Panc1 (cell line): ENCODE results near the gene GNA12. TPM values are rescaled to one million over a fixed set of nuclear protein-coding genes. Genes with fewer than 3 reads are reported as not detected.

Experiments used
- ATAC-seq: fragments of 200-7000 bp; cut with Tn5 transposase; 2 replicates; pipeline ENCODE4 v1.9.1; 2020; ENCODE audit warnings: mild to moderate bottlenecking, moderate library complexity
- BruUV-seq: library from RNA; stranded (reverse); fragments of 400-500 nt; replicated peaks from 2 replicates; lab custom pipeline; 2021; lab: Mats Ljungman, UMichigan
- CTCF ChIA-PET: fragments of 300-600 bp; sonication (Branson Sonifier 250); formaldehyde crosslinking; loops from one replicate; lab custom pipeline; 2022; ENCODE audit warnings: antibody characterized with exemption; lab: Charles Lee
- POLR2A ChIA-PET: fragments of 300-600 bp; sonication (Branson Sonifier 250); formaldehyde crosslinking; loops from one replicate; lab custom pipeline; 2022; ENCODE audit warnings: antibody characterized with exemption; lab: Charles Lee
- DNase-seq: peaks from one replicate; pipeline ENCODE4 v3.0.0-alpha.2; 2010; ENCODE audit warnings: low read depth, low spot score
- H3K27ac ChIP-seq: 2 replicates; pipeline ENCODE4 v1.5.1; 2011; ENCODE audit warnings: mild to moderate bottlenecking, low read length, inconsistent platforms
- H3K27me3 ChIP-seq: fragments of 200-500 bp; sonication (Bioruptor generic); 2 replicates; pipeline ENCODE4 v1.6.0; 2014; ENCODE audit warnings: low read length, inconsistent platforms; ENCODE audit not compliant: control insufficient read depth, insufficient read depth
- H3K36me3 ChIP-seq: fragments of 200-500 bp; sonication (Bioruptor generic); 2 replicates; pipeline ENCODE4 v1.5.1; 2014; ENCODE audit warnings: inconsistent platforms, mild to moderate bottlenecking, low read length, moderate library complexity; ENCODE audit not compliant: control insufficient read depth, insufficient read depth
- H3K4me1 ChIP-seq: 2 replicates; pipeline ENCODE4 v1.5.1; 2011; ENCODE audit warnings: inconsistent platforms, mild to moderate bottlenecking, low read length, moderate library complexity; ENCODE audit not compliant: control insufficient read depth, insufficient read depth
- H3K4me3 ChIP-seq, 2 experiments: 2 replicates each; pipeline ENCODE4 v1.5.1; 2011 to 2012; ENCODE audit warnings: low read depth in 2 of 2, low read length in 2 of 2, mild to moderate bottlenecking in 2 of 2, inconsistent platforms in 1 of 2, moderate library complexity in 1 of 2
- H3K9me3 ChIP-seq: fragments of 200-500 bp; sonication (Bioruptor generic); 2 replicates; pipeline ENCODE4 v1.5.1; 2014; ENCODE audit warnings: low read depth, mild to moderate bottlenecking, inconsistent platforms, low read length, moderate library complexity; ENCODE audit not compliant: control insufficient read depth, insufficient read depth
- CTCF ChIP-seq: fragments of 450-650 bp; IDR thresholded peaks from 2 replicates; pipeline ENCODE4 v1.5.1; 2017; ENCODE audit warnings: mild to moderate bottlenecking
- POLR2AphosphoS5 ChIP-seq: IDR thresholded peaks from 2 replicates; pipeline ENCODE4 v1.6.1; 2012; ENCODE audit warnings: mild to moderate bottlenecking, low read depth, low read length, moderate library complexity
- REST ChIP-seq, 2 experiments: IDR thresholded peaks; 2 replicates each; pipeline ENCODE4 v1.6.1; 2011 to 2012; ENCODE audit warnings: low read depth in 2 of 2, control low read depth in 1 of 2, low read length in 1 of 2, mild to moderate bottlenecking in 1 of 2, moderate library complexity in 1 of 2; ENCODE audit not compliant: insufficient read depth in 1 of 2
- SIN3A ChIP-seq: IDR thresholded peaks from 2 replicates; pipeline ENCODE4 v1.6.1; 2012; ENCODE audit warnings: low read depth, mild to moderate bottlenecking, low read length, moderate library complexity, borderline replicate concordance; ENCODE audit not compliant: insufficient read depth
- TCF7L2 ChIP-seq: IDR thresholded peaks from 2 replicates; pipeline ENCODE4 v1.6.1; 2011; ENCODE audit warnings: mild to moderate bottlenecking, low read depth, low read length, inconsistent platforms
- in situ Hi-C: cut with HindIII; loops from 2 replicates; pipeline ENCODE4 v1.10.0; 2016; ENCODE audit warnings: low sequenced_read_pairs, low pct_unique_long_range_greater_than_20kb
- intact Hi-C: fragments of 100-400 bp; cut with micrococcal nuclease; formaldehyde crosslinking; loops from one replicate; pipeline ENCODE4 v1.10.0; 2022; ENCODE audit not compliant: unreplicated experiment
- total RNA-seq: library from RNA; stranded (reverse); gene quantifications from one replicate; pipeline ENCODE4 v1.2.1, GENCODE V29; 2021; ENCODE audit not compliant: unreplicated experiment

GNA12 gene
- total RNA-seq, 1 experiment from 2014 or later, result 139 TPM

- no peak for TF ChIP-seq CTCF
- intact Hi-C loops, result no loop called here
- ATAC-seq (no peak), DNase-seq (no peak)
- no TSS peak for BruUV-seq
- in situ Hi-C loops, result no loop called here
- H3K4me3 ChIP-seq, result no peak overlapping the region
- CTCF ChIA-PET, result no interaction called here
- H3K27ac ChIP-seq, result no peak overlapping the region
- POLR2A ChIA-PET, result interaction anchor here (0.6 kb wide), 1 partner anchor 15 kb away, joined by 9 read pairs; no protein-coding TSS in a partner anchor
- H3K4me1 ChIP-seq, result peaks cover 14% of the 10 kb centered on the region; the same call in 1 of the 2 replicates
- H3K36me3 ChIP-seq, result no peaks in the 10 kb centered on the region
- no peaks in the 10 kb centered on the region for H3K9me3 ChIP-seq
- H3K27me3 ChIP-seq, result no peaks in the 10 kb centered on the region
Measured at GRCh38 chr7:2722591-2722990, 121.5 kb downstream of the GNA12 start.

- CTCF ChIA-PET, result no interaction called here
Measured at GRCh38 chr7:2721842-2722241, 122.3 kb downstream of the GNA12 start.

More at GRCh38 chr7:2721842-2722241, 122.3 kb downstream of the GNA12 start:
- H3K27ac ChIP-seq, result peak overlapping the region; percentile 48; the same call in 1 of the 2 replicates
- TF ChIP-seq POLR2AphosphoS5, result no peak; the same call in 1 of the 2 replicates
- no peak for TF ChIP-seq SIN3A
- no peak for TF ChIP-seq CTCF
- TF ChIP-seq REST (IDR thresholded peaks at IDR 0.05; ENCODE audit: insufficient read depth in 1 of 2, low read depth in 2 of 2, low read length in 1 of 2), result no peak
- TF ChIP-seq TCF7L2, result no peak
- no peak overlapping the region for H3K4me3 ChIP-seq
- POLR2A ChIA-PET, result no interaction called here
- H3K36me3 ChIP-seq, result no peaks in the 10 kb centered on the region
- H3K27me3 ChIP-seq, result no peaks in the 10 kb centered on the region
- H3K9me3 ChIP-seq, result no peaks in the 10 kb centered on the region
- DNase-seq (no peak), ATAC-seq (no peak)
- intact Hi-C loops, result no loop called here
- in situ Hi-C loops, result no loop called here
- peaks cover 15% of the 10 kb centered on the region; the same call in 1 of the 2 replicates for H3K4me1 ChIP-seq
- no TSS peak for BruUV-seq
